ENCODE results near the gene CADM3. TPM values are rescaled to one million over a fixed set of nuclear protein-coding genes. Genes with fewer than 3 reads are reported as not detected.

CADM3 gene
- total and polyA plus RNA-seq, 2 experiments from 2014 or later, result 2.0 to 4.4 TPM

- Histone ChIP-seq H3K4me2 (peak overlapping the region; percentile 56), H2AFZ (peak overlapping the region; percentile 57; the same call in 1 of the 2 replicates), H3K4me3 (peak overlapping the region; percentile 48), H3F3A (replicated peaks; ENCODE audit: low read depth) (no peaks in the 10 kb centered on the region), H3K4me1 (ENCODE audit: insufficient read depth) (peaks cover 12% of the 10 kb centered on the region), H4K20me1 (replicated peaks; ENCODE audit: insufficient read depth) (no peaks in the 10 kb centered on the region), H3K27me3 (ENCODE audit: insufficient read depth) (no peaks in the 10 kb centered on the region), H3K27ac (ENCODE audit: low read depth) (no peak overlapping the region), H3K36me3 (ENCODE audit: insufficient read depth) (no peaks in the 10 kb centered on the region), H3K79me2 (replicated peaks; ENCODE audit: insufficient read depth) (no peaks in the 10 kb centered on the region), H3K9me2 (ENCODE audit: insufficient read depth) (no peaks in the 10 kb centered on the region)
- Mint-ChIP-seq H3K36me3 (ENCODE audit: low read depth) (no peaks in the 10 kb centered on the region; the same call in 2 of the 3 replicates), H3K27me3 (ENCODE audit: insufficient read depth, low read depth, poor library complexity) (peaks cover 12% of the 10 kb centered on the region), H3K4me3 (peak overlapping the region; percentile 67), H3K4me1 (peaks cover 48% of the 10 kb centered on the region), H3K27ac (no peak overlapping the region), H3K9me3 (no peaks in the 10 kb centered on the region)
- ATAC-seq (peak; percentile 21), DNase-seq (ENCODE audit: low spot score) (peak; percentile 63)
- TF ChIP-seq ZNF114 (CRISPR knock-in tag; IDR thresholded peaks at IDR 0.05) (no peak), JUNB (IDR thresholded peaks at IDR 0.05; ENCODE audit: unreplicated experiment) (no peak), EZH2 (IDR thresholded peaks at IDR 0.05; ENCODE audit: low read depth, unreplicated experiment) (no peak), NANOG (IDR thresholded peaks at IDR 0.05; ENCODE audit: borderline replicate concordance) (no peak), STAT1 (IDR thresholded peaks at IDR 0.05; ENCODE audit: unreplicated experiment) (no peak), POLR2AphosphoS5 (IDR thresholded peaks at IDR 0.05; ENCODE audit: low read depth) (no peak), EZH2phosphoT487 (IDR thresholded peaks at IDR 0.05; ENCODE audit: unreplicated experiment) (no peak), CREB1 (CRISPR knock-in tag; IDR thresholded peaks at IDR 0.05; ENCODE audit: low read depth) (no peak), CTCF (conservative IDR thresholded peaks at IDR 0.05; ENCODE audit: low read depth in 2 of 2) (no peak), ETS1 (IDR thresholded peaks at IDR 0.05) (no peak), ZNF331 (CRISPR knock-in tag; IDR thresholded peaks at IDR 0.05; ENCODE audit: low read depth) (no peak), REST (IDR thresholded peaks at IDR 0.05; ENCODE audit: unreplicated experiment) (no peak)
Measured at GRCh38 chr1:159207774-159208173, 36.4 kb downstream of the CADM3 start.
